PC-9 (cell line): ENCODE data around the gene DESI2.
"Not testable (repeated sequence)": the region's sequence is repeated elsewhere in the genome, so short reads cannot be mapped to it uniquely, and the experiment has no call there.

Experiments
- EZH2 ChIP-seq: fragments of 200-600 bp; sonication (generic); IDR thresholded peaks from 2 replicates; pipeline ENCODE4 v1.8.0; 2017; ENCODE audit warnings: antibody characterized with exemption, low read depth
- TF ChIP-seq, protein P1 (sequence below): fragments of 200-600 bp; sonication (generic); conservative IDR thresholded peaks from 2 replicates; pipeline ENCODE4 v1.6.1; 2017; ENCODE audit warnings: mixed run types, antibody characterized with exemption, mild to moderate bottlenecking, moderate library complexity

DNA sequence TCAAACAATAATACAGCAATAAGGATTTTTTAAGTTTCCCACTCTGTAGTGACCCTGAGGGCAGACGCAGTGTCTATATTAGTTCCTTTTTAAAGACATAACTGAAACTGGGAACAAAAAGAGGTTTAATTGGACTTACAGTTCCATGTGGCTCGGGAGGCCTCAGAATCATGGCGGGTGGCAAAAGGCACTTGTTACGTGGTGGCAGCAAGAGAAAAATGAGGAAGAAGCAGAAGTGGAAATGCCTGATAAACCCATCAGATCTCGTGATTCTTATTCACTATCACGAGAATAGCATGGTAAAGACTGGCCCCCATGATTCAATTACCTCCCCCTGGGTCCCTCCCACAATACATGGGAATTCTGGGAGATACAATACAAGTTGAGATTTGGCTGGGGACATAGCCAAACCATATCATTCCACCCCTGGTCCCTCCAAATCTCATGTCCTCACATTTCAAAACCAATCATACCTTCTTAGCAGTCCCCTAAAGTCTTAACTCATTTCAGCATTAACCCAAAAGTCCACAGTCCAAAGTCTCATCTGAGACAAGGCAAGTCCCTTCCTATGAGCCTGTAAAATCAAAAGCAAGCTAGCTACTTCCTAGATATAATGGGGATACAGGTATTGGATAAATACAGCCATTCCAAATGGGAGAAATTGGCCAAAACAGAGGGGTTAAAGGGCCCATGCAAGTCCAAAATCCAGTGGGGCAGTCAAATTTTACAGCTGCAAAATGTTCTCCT, 13.9 kb downstream of the DESI2 start:
- TF ChIP-seq, protein P1, sequence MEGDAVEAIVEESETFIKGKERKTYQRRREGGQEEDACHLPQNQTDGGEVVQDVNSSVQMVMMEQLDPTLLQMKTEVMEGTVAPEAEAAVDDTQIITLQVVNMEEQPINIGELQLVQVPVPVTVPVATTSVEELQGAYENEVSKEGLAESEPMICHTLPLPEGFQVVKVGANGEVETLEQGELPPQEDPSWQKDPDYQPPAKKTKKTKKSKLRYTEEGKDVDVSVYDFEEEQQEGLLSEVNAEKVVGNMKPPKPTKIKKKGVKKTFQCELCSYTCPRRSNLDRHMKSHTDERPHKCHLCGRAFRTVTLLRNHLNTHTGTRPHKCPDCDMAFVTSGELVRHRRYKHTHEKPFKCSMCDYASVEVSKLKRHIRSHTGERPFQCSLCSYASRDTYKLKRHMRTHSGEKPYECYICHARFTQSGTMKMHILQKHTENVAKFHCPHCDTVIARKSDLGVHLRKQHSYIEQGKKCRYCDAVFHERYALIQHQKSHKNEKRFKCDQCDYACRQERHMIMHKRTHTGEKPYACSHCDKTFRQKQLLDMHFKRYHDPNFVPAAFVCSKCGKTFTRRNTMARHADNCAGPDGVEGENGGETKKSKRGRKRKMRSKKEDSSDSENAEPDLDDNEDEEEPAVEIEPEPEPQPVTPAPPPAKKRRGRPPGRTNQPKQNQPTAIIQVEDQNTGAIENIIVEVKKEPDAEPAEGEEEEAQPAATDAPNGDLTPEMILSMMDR, result not testable (repeated sequence)
- not testable (repeated sequence) for TF ChIP-seq EZH2
